ENCODE data around the gene NKIRAS1.

The NKIRAS1 gene

GRCh38 chr3:23926736-23927135, 9.9 kb upstream of the NKIRAS1 start:
- TF ChIP-seq TOX (CRISPR knock-in tag; IDR thresholded peaks at IDR 0.05; ENCODE audit: borderline replicate concordance) (no peak), PPARA (CRISPR knock-in tag; IDR thresholded peaks at IDR 0.05; ENCODE audit: borderline replicate concordance) (no peak), ZNF70 (CRISPR knock-in tag; IDR thresholded peaks at IDR 0.05) (no peak), OSR1 (CRISPR knock-in tag; IDR thresholded peaks at IDR 0.05) (no peak), TSHZ2 (CRISPR knock-in tag; IDR thresholded peaks at IDR 0.05) (no peak), CREB5 (CRISPR knock-in tag; IDR thresholded peaks at IDR 0.05; ENCODE audit: low read depth) (no peak), ZNF8 (CRISPR knock-in tag; IDR thresholded peaks at IDR 0.05) (no peak), RARB (CRISPR knock-in tag; IDR thresholded peaks at IDR 0.05) (no peak), SNAI2 (CRISPR knock-in tag; IDR thresholded peaks at IDR 0.05) (no peak), ZNF565 (CRISPR knock-in tag; conservative IDR thresholded peaks at IDR 0.05; ENCODE audit: low read depth) (no peak), CSRNP3 (CRISPR knock-in tag; IDR thresholded peaks at IDR 0.05) (no peak), PATZ1 (CRISPR knock-in tag; IDR thresholded peaks at IDR 0.05; ENCODE audit: borderline replicate concordance) (no peak), ARNTL (CRISPR knock-in tag; IDR thresholded peaks at IDR 0.05; ENCODE audit: borderline replicate concordance, low read depth) (no peak), ISL1 (CRISPR knock-in tag; IDR thresholded peaks at IDR 0.05) (no peak), CSDC2 (CRISPR knock-in tag; IDR thresholded peaks at IDR 0.05) (no peak), ZFP3 (CRISPR knock-in tag; IDR thresholded peaks at IDR 0.05) (no peak)
- 0 out of 3 replicates have a peak, but pooled peaks have one; percentile 36 for ATAC-seq

GRCh38 chr3:23926246-23926645, 9.5 kb upstream of the NKIRAS1 start:
- TF ChIP-seq CSDC2 (CRISPR knock-in tag; IDR thresholded peaks at IDR 0.05) (no peak), ESRRG (CRISPR knock-in tag; IDR thresholded peaks at IDR 0.05) (no peak), SNAI2 (CRISPR knock-in tag; IDR thresholded peaks at IDR 0.05) (no peak), POU6F1 (CRISPR knock-in tag; IDR thresholded peaks at IDR 0.05; ENCODE audit: borderline replicate concordance, low read depth) (no peak), ZNF70 (CRISPR knock-in tag; IDR thresholded peaks at IDR 0.05) (no peak)
- ATAC-seq, result no peak

- ATAC-seq, result peak; percentile 48
- TF ChIP-seq ZNF565 (CRISPR knock-in tag; conservative IDR thresholded peaks at IDR 0.05; ENCODE audit: low read depth) (no peak), ARNTL (CRISPR knock-in tag; IDR thresholded peaks at IDR 0.05; ENCODE audit: borderline replicate concordance, low read depth) (no peak), CREB5 (CRISPR knock-in tag; IDR thresholded peaks at IDR 0.05; ENCODE audit: low read depth) (no peak), PPARA (CRISPR knock-in tag; IDR thresholded peaks at IDR 0.05; ENCODE audit: borderline replicate concordance) (no peak), POU6F1 (CRISPR knock-in tag; IDR thresholded peaks at IDR 0.05; ENCODE audit: borderline replicate concordance, low read depth) (no peak), ISL1 (CRISPR knock-in tag; IDR thresholded peaks at IDR 0.05) (no peak), CSRNP3 (CRISPR knock-in tag; IDR thresholded peaks at IDR 0.05) (no peak), ZFP30 (CRISPR knock-in tag; IDR thresholded peaks at IDR 0.05) (no peak), ZFP3 (CRISPR knock-in tag; IDR thresholded peaks at IDR 0.05) (no peak), TCF4 (CRISPR knock-in tag; IDR thresholded peaks at IDR 0.05; ENCODE audit: borderline replicate concordance) (no peak), ZNF8 (CRISPR knock-in tag; IDR thresholded peaks at IDR 0.05) (no peak)
These were observed 7.0 kb upstream of the NKIRAS1 start for GRCh38 chr3:23923786-23924185.

Measured in SK-N-SH treated with all-trans-retinoic acid at 6 μM for 48 hours (cell line).